HG03521 (cell line): ENCODE measurements around the gene ISX.
"Not testable (repeated sequence)": the region's sequence is repeated elsewhere in the genome, so short reads cannot be mapped to it uniquely, and the experiment has no call there.

ENCODE experiments used
- ATAC-seq: cut with Tn5 transposase; IDR thresholded peaks from one replicate; pipeline ENCODE4 v1.9.1; 2021; ENCODE audit warnings: mild to moderate bottlenecking, moderate library complexity; ENCODE audit not compliant: unreplicated experiment

ISX gene

GRCh38 chr22:35065796-35066218, at the start of gene ISX:
Gene ISX (plus strand): TSS chr22:35066158. CDS start chr22:35067088, 930 bp downstream.
- ATAC-seq, result no peak

GRCh38 chr22:35016909-35017308, 49.0 kb upstream of the ISX start:
- no peak for ATAC-seq

- ATAC-seq, result no peak
Measured at GRCh38 chr22:35018995-35019394, 47.0 kb upstream of the ISX start.

- no peak for ATAC-seq
Measured at GRCh38 chr22:35020517-35020916, 45.4 kb upstream of the ISX start.

- no peak for ATAC-seq
Measured at GRCh38 chr22:35021161-35021560, 44.8 kb upstream of the ISX start.

GRCh38 chr22:35022291-35022690, 43.7 kb upstream of the ISX start:
- ATAC-seq, result no peak

GRCh38 chr22:35023692-35024363, 42.1 kb upstream of the ISX start:
- ATAC-seq, result no peak

GRCh38 chr22:35024364-35024692, 41.6 kb upstream of the ISX start:
- no peak for ATAC-seq

GRCh38 chr22:35030112-35030511, 35.8 kb upstream of the ISX start:
- not testable (repeated sequence) for ATAC-seq

- no peak for ATAC-seq
Measured at GRCh38 chr22:35032571-35032970, 33.4 kb upstream of the ISX start.

GRCh38 chr22:35033635-35034296, 32.2 kb upstream of the ISX start:
- ATAC-seq, result no peak

GRCh38 chr22:35034963-35035362, 31.0 kb upstream of the ISX start:
- no peak for ATAC-seq

GRCh38 chr22:35037089-35037488, 28.9 kb upstream of the ISX start:
- no peak for ATAC-seq

GRCh38 chr22:35039625-35040024, 26.3 kb upstream of the ISX start:
- no peak for ATAC-seq

GRCh38 chr22:35043252-35043933, 22.6 kb upstream of the ISX start:
- no peak for ATAC-seq

- ATAC-seq, result no peak
Measured at GRCh38 chr22:35043934-35044319, 22.0 kb upstream of the ISX start.

GRCh38 chr22:35044607-35045390, 21.2 kb upstream of the ISX start:
- ATAC-seq, result no peak

- ATAC-seq, result no peak
Measured at GRCh38 chr22:35045451-35045850, 20.5 kb upstream of the ISX start.

GRCh38 chr22:35046744-35047462, 19.1 kb upstream of the ISX start:
- no peak for ATAC-seq

- not testable (repeated sequence) for ATAC-seq
Measured at GRCh38 chr22:35050038-35050437, 15.9 kb upstream of the ISX start.

- no peak for ATAC-seq
Measured at GRCh38 chr22:35051013-35051535, 14.9 kb upstream of the ISX start.
